HG02678 (cell line): Measurements from ENCODE around the gene PKD1L1.
"Not testable (repeated sequence)": the region's sequence is repeated elsewhere in the genome, so short reads cannot be mapped to it uniquely, and the experiment has no call there.

Experiments used
- ATAC-seq: cut with Tn5 transposase; IDR thresholded peaks from one replicate; pipeline ENCODE4 v1.9.1; 2021; ENCODE audit warnings: mild to moderate bottlenecking, moderate library complexity; ENCODE audit not compliant: unreplicated experiment

The PKD1L1 gene

GRCh38 chr7:47772492-47772891, 175.8 kb downstream of the PKD1L1 start:
- ATAC-seq = no peak

- no peak for ATAC-seq
Observed at GRCh38 chr7:47771990-47772360, 176.3 kb downstream of the PKD1L1 start.

GRCh38 chr7:47771336-47771989, 176.8 kb downstream of the PKD1L1 start:
- no peak for ATAC-seq

- no peak for ATAC-seq
Observed at GRCh38 chr7:47766126-47766525, 182.1 kb downstream of the PKD1L1 start.

- ATAC-seq = no peak
Observed at GRCh38 chr7:47765373-47765979, 182.8 kb downstream of the PKD1L1 start.

- no peak for ATAC-seq
Observed at GRCh38 chr7:47764746-47765145, 183.5 kb downstream of the PKD1L1 start.

GRCh38 chr7:47763063-47763974, 184.9 kb downstream of the PKD1L1 start:
- peak; percentile 90 for ATAC-seq

- ATAC-seq = peak; percentile 10
Observed at GRCh38 chr7:47762746-47763062, 185.6 kb downstream of the PKD1L1 start.

- ATAC-seq = no peak
Observed at GRCh38 chr7:47762207-47762606, 186.1 kb downstream of the PKD1L1 start.

- no peak for ATAC-seq
Observed at GRCh38 chr7:47759056-47759706, 189.1 kb downstream of the PKD1L1 start.

- ATAC-seq = no peak
Observed at GRCh38 chr7:47758546-47758945, 189.7 kb downstream of the PKD1L1 start.

- no peak for ATAC-seq
Observed at GRCh38 chr7:47757921-47758411, 190.3 kb downstream of the PKD1L1 start.

GRCh38 chr7:47756636-47757035, 191.6 kb downstream of the PKD1L1 start:
- no peak for ATAC-seq

GRCh38 chr7:47755248-47755647, 193.0 kb downstream of the PKD1L1 start:
- ATAC-seq = no peak

GRCh38 chr7:47751724-47752123, 196.5 kb downstream of the PKD1L1 start:
- ATAC-seq = not testable (repeated sequence)

- ATAC-seq = no peak
Observed at GRCh38 chr7:47751043-47751442, 197.2 kb downstream of the PKD1L1 start.

- no peak for ATAC-seq
Observed at GRCh38 chr7:47748041-47748440, 200.2 kb downstream of the PKD1L1 start.

GRCh38 chr7:47747160-47747559, 201.1 kb downstream of the PKD1L1 start:
- ATAC-seq = no peak

GRCh38 chr7:47746468-47746867, 201.8 kb downstream of the PKD1L1 start:
- no peak for ATAC-seq

- no peak for ATAC-seq
Observed at GRCh38 chr7:47744883-47745282, 203.4 kb downstream of the PKD1L1 start.

- no peak for ATAC-seq
Observed at GRCh38 chr7:47743965-47744591, 204.2 kb downstream of the PKD1L1 start.
